ENCODE data around the gene ITPRIP.

Gene ITPRIP

GRCh38 chr10:104279550-104280259, 58.6 kb downstream of the ITPRIP start:
- no peak for DNase-seq

- no peak for DNase-seq
Observed at GRCh38 chr10:104277785-104278184, 60.5 kb downstream of the ITPRIP start.

GRCh38 chr10:104276192-104276591, 62.1 kb downstream of the ITPRIP start:
- no peak for DNase-seq

GRCh38 chr10:104274762-104275721, 63.2 kb downstream of the ITPRIP start:
- peak; percentile 51 for DNase-seq

GRCh38 chr10:104273899-104274575, 64.2 kb downstream of the ITPRIP start:
- no peak for DNase-seq

GRCh38 chr10:104273286-104273685, 65.0 kb downstream of the ITPRIP start:
- no peak for DNase-seq

GRCh38 chr10:104268713-104269645, 69.3 kb downstream of the ITPRIP start, which contains the start of gene GSTO2:
Gene GSTO2, plus strand, starts transcription at chr10:104269184. Its CDS starts 5,732 bp downstream, at chr10:104274916.
- peak; percentile 99 for DNase-seq

GRCh38 chr10:104268405-104268712, 69.9 kb downstream of the ITPRIP start:
- no peak for DNase-seq

GRCh38 chr10:104267721-104268404, 70.4 kb downstream of the ITPRIP start:
- no peak for DNase-seq

- no peak for DNase-seq
Observed at GRCh38 chr10:104264783-104265182, 73.5 kb downstream of the ITPRIP start.

GRCh38 chr10:104262055-104262454, 76.2 kb downstream of the ITPRIP start:
- DNase-seq: no peak

GRCh38 chr10:104260775-104261115, 77.5 kb downstream of the ITPRIP start:
- DNase-seq: no peak

GRCh38 chr10:104259999-104260774, 78.1 kb downstream of the ITPRIP start:
- no peak for DNase-seq

Data from CD4-positive, alpha-beta T cell treated with Interleukin-12 subunit alpha and Interleukin-12 subunit beta, for 1 hour (primary cell).